Tibial nerve (tissue), 4 donors: ENCODE results near the gene GRIK4.

Experiments used
- EP300 ChIP-seq, 2 donors: sonication (generic); formaldehyde crosslinking; IDR thresholded peaks; one replicate each; pipeline ENCODE4 v1.6.1; 2017; ENCODE audit warnings: antibody characterized with exemption in 2 of 2, mild to moderate bottlenecking in 1 of 2
- POLR2A ChIP-seq, 2 donors: fragments of 450-650 bp; IDR thresholded peaks; one replicate each; pipeline ENCODE4 v1.6.1; 2017; ENCODE audit warnings: antibody characterized with exemption in 2 of 2, mild to moderate bottlenecking in 2 of 2, moderate library complexity in 2 of 2
- TF ChIP-seq, protein P1 (sequence below), 5 experiments: fragments of 200-600 bp in 3 of 5; fragments of 450-650 bp in 2 of 5; sonication (generic) in 3 of 5; IDR thresholded peaks; one replicate each; pipeline ENCODE4 v1.5.1; 2016 to 2019; ENCODE audit warnings: antibody characterized with exemption in 5 of 5, mild to moderate bottlenecking in 3 of 5, moderate library complexity in 2 of 5

DNA sequence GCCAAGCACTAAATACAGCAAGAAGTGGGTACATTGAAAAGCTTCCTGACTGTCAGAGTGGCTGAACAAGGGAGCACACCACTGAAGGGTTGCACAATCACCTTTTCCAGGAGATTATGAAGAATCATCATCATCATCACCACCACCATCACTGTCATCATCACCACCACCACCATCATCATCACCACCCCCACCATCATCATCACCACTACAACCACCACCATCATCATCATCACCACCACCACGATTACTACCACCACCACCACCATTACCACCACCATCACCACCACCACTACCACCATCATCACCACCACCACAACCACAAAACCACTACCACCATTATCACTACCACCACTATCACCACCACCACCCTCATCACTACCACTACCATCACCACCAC is 364.4 kb downstream of the GRIK4 start:
- TF ChIP-seq, protein P1, sequence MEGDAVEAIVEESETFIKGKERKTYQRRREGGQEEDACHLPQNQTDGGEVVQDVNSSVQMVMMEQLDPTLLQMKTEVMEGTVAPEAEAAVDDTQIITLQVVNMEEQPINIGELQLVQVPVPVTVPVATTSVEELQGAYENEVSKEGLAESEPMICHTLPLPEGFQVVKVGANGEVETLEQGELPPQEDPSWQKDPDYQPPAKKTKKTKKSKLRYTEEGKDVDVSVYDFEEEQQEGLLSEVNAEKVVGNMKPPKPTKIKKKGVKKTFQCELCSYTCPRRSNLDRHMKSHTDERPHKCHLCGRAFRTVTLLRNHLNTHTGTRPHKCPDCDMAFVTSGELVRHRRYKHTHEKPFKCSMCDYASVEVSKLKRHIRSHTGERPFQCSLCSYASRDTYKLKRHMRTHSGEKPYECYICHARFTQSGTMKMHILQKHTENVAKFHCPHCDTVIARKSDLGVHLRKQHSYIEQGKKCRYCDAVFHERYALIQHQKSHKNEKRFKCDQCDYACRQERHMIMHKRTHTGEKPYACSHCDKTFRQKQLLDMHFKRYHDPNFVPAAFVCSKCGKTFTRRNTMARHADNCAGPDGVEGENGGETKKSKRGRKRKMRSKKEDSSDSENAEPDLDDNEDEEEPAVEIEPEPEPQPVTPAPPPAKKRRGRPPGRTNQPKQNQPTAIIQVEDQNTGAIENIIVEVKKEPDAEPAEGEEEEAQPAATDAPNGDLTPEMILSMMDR (IDR thresholded peaks at IDR 0.05): no peak
- TF ChIP-seq POLR2A (IDR thresholded peaks at IDR 0.05) (no peak), EP300 (IDR thresholded peaks at IDR 0.05) (no peak)
